Sigmoid colon (tissue), 7 donors: ENCODE data around the gene DNAJC6. TPM values are rescaled to one million over a fixed set of nuclear protein-coding genes. Genes with fewer than 3 reads are reported as not detected.
"Not testable (repeated sequence)": the region's sequence is repeated elsewhere in the genome, so short reads cannot be mapped to it uniquely, and the experiment has no call there.

ENCODE experiments used
- DNase-seq: peaks from one replicate; pipeline ENCODE4 v3.0.0-alpha.2; 2019
- H3K27ac ChIP-seq, 4 donors: fragments of 200-600 bp; sonication (generic); one replicate each; pipeline ENCODE4 v1.5.1; 2016 to 2019; ENCODE audit warnings: mild to moderate bottlenecking in 1 of 4
- H3K27me3 ChIP-seq, 3 donors: fragments of 200-600 bp; sonication (generic); one replicate each; pipeline ENCODE4 v1.5.1; 2019; ENCODE audit warnings: mild to moderate bottlenecking in 1 of 3
- H3K36me3 ChIP-seq, 4 donors: fragments of 200-600 bp; sonication (generic); one replicate each; pipeline ENCODE4 v1.5.1; 2016 to 2019
- H3K4me1 ChIP-seq, 4 donors: fragments of 200-600 bp; sonication (generic); one replicate each; pipeline ENCODE4 v1.5.1; 2017 to 2019
- H3K4me3 ChIP-seq, 4 donors: fragments of 200-600 bp; sonication (generic); one replicate each; pipeline ENCODE4 v1.5.1; 2017 to 2019; ENCODE audit warnings: mild to moderate bottlenecking in 2 of 4, moderate library complexity in 1 of 4
- H3K9me3 ChIP-seq, 4 donors: fragments of 200-600 bp in 3 of 4; sonication (generic) in 3 of 4; one replicate each; pipeline versions ENCODE4 v1.5.1 to v1.6.1; 2013 to 2019
- CTCF ChIP-seq, 4 experiments: fragments of 450-650 bp in 3 of 4; fragments of 200-600 bp in 1 of 4; IDR thresholded peaks; one replicate each; pipeline ENCODE4 v1.5.1; 2016 to 2019; ENCODE audit warnings: antibody characterized with exemption in 4 of 4, mild to moderate bottlenecking in 3 of 4, moderate library complexity in 2 of 4
- EP300 ChIP-seq, 4 donors: sonication (generic); formaldehyde crosslinking; IDR thresholded peaks; one replicate each; pipeline ENCODE4 v1.6.1; 2017; ENCODE audit warnings: antibody characterized with exemption in 4 of 4
- POLR2A ChIP-seq, 2 donors: fragments of 450-650 bp; IDR thresholded peaks; one replicate each; pipeline ENCODE4 v1.6.1; 2016; ENCODE audit warnings: antibody characterized with exemption in 2 of 2, mild to moderate bottlenecking in 2 of 2, moderate library complexity in 2 of 2
- POLR2AphosphoS5 ChIP-seq, 4 donors: sonication (generic); formaldehyde crosslinking; IDR thresholded peaks; one replicate each; pipeline ENCODE4 v1.6.1; 2017; ENCODE audit warnings: antibody characterized with exemption in 4 of 4
- WGBS, 2 donors: extraction: QIAGEN DNeasy Blood & Tissue Kit; methylation state at CpG; one replicate each; pipeline ENCODE4 v1.1.7; 2013; 5-methylcytosine and 5-hydroxymethylcytosine counted together
- intact Hi-C: fragments of 100-400 bp; cut with DNase I; formaldehyde crosslinking; loops from one replicate; pipeline ENCODE4 v1.15.1; 2023
- polyA plus RNA-seq, 3 donors: library from polyadenylated mRNA; stranded (reverse); fragments of 200-250 nt; gene quantifications; one replicate each; pipeline ENCODE4 v1.2.3, GENCODE V29; 2013
- total RNA-seq, 4 donors: library from RNA; depleted of rRNA; stranded (reverse); fragments of >200 nt; gene quantifications; one replicate each; pipeline ENCODE4 v1.1.0, GENCODE V29; 2016
- donor health status: healthy with polysubstance abuse.
- donor health status: Bipolar disorder and iron deficiency.
- donor health status: healthy.

The DNAJC6 gene
- total and polyA plus RNA-seq, 7 donors: 0.23 to 7.1 (median 3.9) TPM

- DNase-seq: no peak
- H3K4me3 ChIP-seq: no peak overlapping the region
- H3K9me3 ChIP-seq: no peaks in the 10 kb centered on the region
- H3K36me3 ChIP-seq: no peaks in the 10 kb centered on the region
- no peaks in the 10 kb centered on the region for H3K4me1 ChIP-seq
- TF ChIP-seq CTCF (IDR thresholded peaks at IDR 0.05) (no peak), EP300 (IDR thresholded peaks at IDR 0.05) (no peak), POLR2AphosphoS5 (IDR thresholded peaks at IDR 0.05) (no peak), POLR2A (IDR thresholded peaks at IDR 0.05) (no peak)
- H3K27me3 ChIP-seq: no peaks in the 10 kb centered on the region
- H3K27ac ChIP-seq: no peak overlapping the region
- intact Hi-C loops: no loop called here
Measured at GRCh38 chr1:65289449-65289848, 19.9 kb upstream of the DNAJC6 start.

- WGBS, 2 donors: 84 to 90% methylated on average over 9 of the region's 9 CpGs
- intact Hi-C loops, H3K27me3 ChIP-seq, H3K9me3 ChIP-seq, H3K4me3 ChIP-seq, DNase-seq, H3K36me3 ChIP-seq, H3K4me1 ChIP-seq, H3K27ac ChIP-seq: not testable (repeated sequence)
Measured at GRCh38 chr1:65291818-65292217, 17.5 kb upstream of the DNAJC6 start.

- Histone ChIP-seq H3K4me3 (no peak overlapping the region), H3K27ac (no peak overlapping the region), H3K27me3 (no peaks in the 10 kb centered on the region), H3K4me1 (no peaks in the 10 kb centered on the region), H3K9me3 (no peaks in the 10 kb centered on the region), H3K36me3 (no peaks in the 10 kb centered on the region)
- 80 to 90% methylated on average over 2 of the region's 2 CpGs for WGBS, 2 donors
- no peak for TF ChIP-seq POLR2AphosphoS5 (IDR thresholded peaks at IDR 0.05)
- no peak for TF ChIP-seq CTCF (IDR thresholded peaks at IDR 0.05)
- TF ChIP-seq EP300 (IDR thresholded peaks at IDR 0.05): no peak
- TF ChIP-seq POLR2A (IDR thresholded peaks at IDR 0.05): no peak
- intact Hi-C loops: no loop called here
- no peak for DNase-seq
Measured at GRCh38 chr1:65292861-65293593, 16.3 kb upstream of the DNAJC6 start.

- WGBS, 2 donors: 85 to 89% methylated on average over 4 of the region's 4 CpGs
- Histone ChIP-seq H3K4me1 (no peaks in the 10 kb centered on the region), H3K4me3 (no peak overlapping the region), H3K9me3 (no peaks in the 10 kb centered on the region), H3K27me3 (no peaks in the 10 kb centered on the region), H3K36me3 (no peaks in the 10 kb centered on the region), H3K27ac (no peak overlapping the region)
- intact Hi-C loops: no loop called here
- DNase-seq: no peak
- TF ChIP-seq EP300 (IDR thresholded peaks at IDR 0.05) (no peak), CTCF (IDR thresholded peaks at IDR 0.05) (no peak), POLR2AphosphoS5 (IDR thresholded peaks at IDR 0.05) (no peak), POLR2A (IDR thresholded peaks at IDR 0.05) (no peak)
Measured at GRCh38 chr1:65297706-65298105, 11.6 kb upstream of the DNAJC6 start.

- H3K4me3 ChIP-seq: no peak overlapping the region
- TF ChIP-seq CTCF (IDR thresholded peaks at IDR 0.05) (no peak), POLR2A (IDR thresholded peaks at IDR 0.05) (no peak), POLR2AphosphoS5 (IDR thresholded peaks at IDR 0.05) (no peak), EP300 (IDR thresholded peaks at IDR 0.05) (no peak)
- intact Hi-C loops: no loop called here
- no peak overlapping the region for H3K27ac ChIP-seq
- H3K9me3 ChIP-seq: no peaks in the 10 kb centered on the region
- H3K36me3 ChIP-seq: no peaks in the 10 kb centered on the region
- H3K27me3 ChIP-seq: no peaks in the 10 kb centered on the region
- 0 to 55% methylated on average over 1 of the region's 1 CpG for WGBS, 2 donors
- no peak for DNase-seq
- no peaks in the 10 kb centered on the region for H3K4me1 ChIP-seq
Measured at GRCh38 chr1:65299328-65299727, 10.0 kb upstream of the DNAJC6 start.
